GM21723 (cell line): ENCODE measurements around the gene RBBP7.

Source experiments
- ATAC-seq: cut with Tn5 transposase; IDR thresholded peaks from one replicate; pipeline ENCODE4 v1.9.1; 2021; ENCODE audit warnings: mild to moderate bottlenecking, moderate library complexity; ENCODE audit not compliant: unreplicated experiment

Gene RBBP7

GRCh38 chrX:16827225-16827624, 42.9 kb downstream of the RBBP7 start:
- ATAC-seq = no peak

GRCh38 chrX:16826207-16826606, 44.0 kb downstream of the RBBP7 start:
- no peak for ATAC-seq

GRCh38 chrX:16825264-16826035, 44.7 kb downstream of the RBBP7 start:
- ATAC-seq = no peak

DNA sequence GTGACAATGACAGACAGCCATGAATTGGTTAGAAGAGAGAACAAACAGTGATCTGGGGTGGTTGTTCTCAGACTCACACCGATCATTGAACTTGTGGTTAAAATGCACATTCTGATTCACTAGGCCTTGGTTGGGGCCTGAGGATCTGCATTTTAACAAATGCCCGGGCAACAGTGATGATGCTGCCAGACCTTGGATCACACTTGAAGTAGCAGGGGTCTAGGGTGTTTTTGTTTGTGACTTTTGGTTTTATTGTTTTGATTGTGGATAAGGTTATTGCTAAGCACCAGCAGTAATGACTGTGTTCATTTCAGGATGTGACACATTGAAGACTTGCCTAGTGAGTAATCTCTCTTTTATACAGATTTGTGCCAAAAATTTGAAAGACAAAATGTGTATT, 47.4 kb downstream of the RBBP7 start:
- ATAC-seq = no peak

DNA sequence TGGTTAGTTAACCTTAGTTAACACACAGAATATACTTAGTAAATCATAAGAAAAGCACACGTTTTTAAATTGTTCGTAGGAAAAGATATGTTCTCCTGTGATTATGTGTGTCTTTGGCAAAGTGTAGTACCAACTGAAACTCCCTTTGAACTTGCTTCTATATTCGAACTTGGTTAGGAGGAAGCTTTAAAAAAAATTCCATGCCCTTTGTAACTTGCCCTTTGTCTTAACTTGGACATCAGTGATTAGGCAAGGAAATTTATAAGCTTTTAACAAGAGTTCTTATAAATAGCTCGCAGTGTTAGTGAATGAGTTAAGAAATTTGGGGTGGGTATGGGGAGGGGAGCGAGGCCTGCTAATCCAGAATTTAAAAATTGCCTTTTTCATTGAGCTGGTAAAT, 50.5 kb downstream of the RBBP7 start:
- ATAC-seq = no peak

DNA sequence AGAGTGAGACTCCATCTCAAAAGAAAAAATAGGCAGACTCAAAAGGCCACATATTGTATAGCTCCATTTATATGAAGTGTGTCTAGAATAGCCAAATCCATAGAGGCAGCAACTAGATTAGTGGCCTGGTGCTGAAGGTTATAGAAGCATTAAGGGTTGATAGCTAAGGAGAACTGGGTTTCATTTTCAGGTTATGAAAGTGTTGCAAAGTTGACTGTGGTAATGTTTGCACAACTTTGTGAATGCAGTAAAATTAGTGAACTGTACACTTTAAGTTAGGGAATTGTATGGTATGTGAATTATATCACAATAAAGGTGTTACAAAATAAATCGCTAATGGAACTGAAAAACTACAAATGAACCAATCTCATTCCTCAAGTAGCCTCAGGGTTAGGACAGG, 55.6 kb downstream of the RBBP7 start:
- ATAC-seq = no peak

DNA sequence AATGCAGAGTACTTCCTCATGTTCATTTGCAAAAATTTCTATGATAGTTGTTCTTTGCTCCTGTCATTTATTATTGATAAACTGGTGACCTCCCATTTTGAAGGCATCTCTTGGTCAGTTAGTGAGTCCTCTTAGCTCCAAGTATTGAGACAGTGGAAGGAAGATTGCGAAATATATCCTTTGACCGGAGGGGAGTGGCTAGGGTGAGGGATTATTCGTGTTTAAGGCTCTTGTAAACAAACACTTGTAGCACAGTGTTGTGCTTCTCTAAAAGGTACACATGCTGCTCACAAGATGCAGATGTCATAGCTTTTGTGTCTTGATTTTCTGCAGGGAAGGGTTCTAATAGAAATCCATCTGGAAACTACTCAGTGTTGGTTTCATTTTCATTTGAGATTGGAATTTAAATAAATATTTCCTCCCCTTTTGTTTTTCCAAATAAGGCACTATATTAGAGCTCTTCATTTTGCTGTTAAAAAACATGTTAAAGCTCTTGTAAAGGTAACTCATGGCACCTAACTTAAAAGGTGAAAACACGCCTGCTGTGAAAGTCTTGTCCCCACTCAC, 62.1 kb downstream of the RBBP7 start:
- no peak for ATAC-seq

GRCh38 chrX:16807548-16807947, 62.6 kb downstream of the RBBP7 start:
- no peak for ATAC-seq

DNA sequence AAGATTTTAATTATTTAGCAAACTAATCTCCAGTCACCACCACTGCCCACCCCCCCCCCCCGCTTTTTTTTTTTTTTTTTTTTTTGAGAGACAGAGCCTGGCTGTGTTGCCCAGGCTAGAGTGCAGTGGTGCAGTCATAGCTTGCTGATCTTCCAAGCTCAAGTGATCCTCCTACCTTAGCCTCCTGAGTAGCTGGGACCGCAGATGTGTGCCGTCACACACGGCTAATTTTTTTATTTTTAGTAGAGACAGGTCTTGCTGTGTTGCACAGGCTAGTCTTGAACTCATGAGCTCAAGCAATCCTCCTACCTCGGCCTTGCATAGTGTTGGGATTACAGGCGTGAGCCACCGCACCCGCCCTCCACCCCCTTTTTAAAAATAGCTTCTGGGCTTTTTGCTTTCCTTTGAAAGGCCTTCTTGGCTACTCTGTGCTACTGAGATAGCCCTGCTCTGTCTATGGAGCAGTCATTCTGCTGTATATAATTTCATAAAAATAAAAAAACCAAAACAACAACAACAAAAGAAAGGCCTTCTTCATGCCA, 65.2 kb downstream of the RBBP7 start:
- ATAC-seq = peak; percentile 82

GRCh38 chrX:16797841-16798240, 72.3 kb downstream of the RBBP7 start:
- no peak for ATAC-seq

DNA sequence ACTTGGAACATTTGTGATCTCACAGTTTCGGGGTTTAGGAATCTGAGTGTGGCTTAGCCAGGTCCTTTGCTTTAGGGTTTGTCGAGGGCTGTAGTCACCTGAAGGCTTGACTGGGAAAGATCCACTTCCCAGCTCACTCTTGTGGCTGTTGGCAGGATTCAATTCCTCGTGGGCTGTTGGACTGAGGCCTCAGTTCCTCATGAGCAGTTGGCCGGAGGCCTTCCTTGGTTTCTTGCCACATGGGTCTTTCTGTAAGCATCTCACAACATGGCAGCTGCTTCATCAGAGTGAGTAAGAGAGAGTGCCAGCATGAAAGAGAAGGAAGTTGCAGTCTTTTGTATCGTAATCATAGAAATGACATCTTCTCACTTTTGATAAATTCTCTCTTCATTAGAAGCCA, 72.8 kb downstream of the RBBP7 start:
- no peak for ATAC-seq

DNA sequence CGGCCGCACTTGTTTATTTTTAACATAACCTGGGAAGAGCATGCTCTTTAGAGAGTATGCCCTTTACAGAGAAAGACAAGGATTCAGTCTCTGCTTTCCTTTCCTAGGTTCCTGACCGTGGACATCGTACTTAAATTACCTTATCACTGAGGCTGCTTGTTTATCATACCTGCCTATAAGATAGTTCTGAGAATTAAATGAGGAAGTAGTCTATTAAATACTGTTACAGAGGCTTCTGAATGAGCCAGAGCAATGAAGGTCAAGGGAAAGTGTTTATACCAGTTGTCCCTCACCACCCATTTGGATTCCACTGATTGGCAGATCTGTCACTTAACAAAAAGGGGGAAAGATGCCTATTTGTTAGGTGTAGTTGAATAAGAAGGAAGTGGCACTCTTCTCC, 73.9 kb downstream of the RBBP7 start:
- ATAC-seq = no peak
